ENCODE data around the gene ALOX5. TPM values are rescaled to one million over a fixed set of nuclear protein-coding genes. Genes with fewer than 3 reads are reported as not detected.

ALOX5 gene
- total RNA-seq, 1 donor from 2014 or later = 1.7 TPM

GRCh38 chr10:45429790-45430189, 55.8 kb downstream of the ALOX5 start:
- no peak for DNase-seq (ENCODE audit: low read depth)
- H3K4me3 ChIP-seq (ENCODE audit: low read depth, low read length) = no peak overlapping the region
- no peak for TF ChIP-seq CTCF (conservative IDR thresholded peaks at IDR 0.05; ENCODE audit: low read depth, low read length)

GRCh38 chr10:45432113-45432512, 58.1 kb downstream of the ALOX5 start:
- no peak for TF ChIP-seq CTCF (conservative IDR thresholded peaks at IDR 0.05; ENCODE audit: low read depth, low read length)
- no peak for DNase-seq (ENCODE audit: low read depth)
- no peak overlapping the region for H3K4me3 ChIP-seq (ENCODE audit: low read depth, low read length)

GRCh38 chr10:45432700-45433472, 58.9 kb downstream of the ALOX5 start:
- no peak for DNase-seq (ENCODE audit: low read depth)
- TF ChIP-seq CTCF (conservative IDR thresholded peaks at IDR 0.05; ENCODE audit: low read depth, low read length) = no peak
- H3K4me3 ChIP-seq (ENCODE audit: low read depth, low read length) = no peak overlapping the region

GRCh38 chr10:45433716-45434469, 59.9 kb downstream of the ALOX5 start:
- no peak for DNase-seq (ENCODE audit: low read depth)
- H3K4me3 ChIP-seq (ENCODE audit: low read depth, low read length) = no peak overlapping the region
- no peak for TF ChIP-seq CTCF (conservative IDR thresholded peaks at IDR 0.05; ENCODE audit: low read depth, low read length)

GRCh38 chr10:45437587-45438465, 63.8 kb downstream of the ALOX5 start:
- DNase-seq (ENCODE audit: low read depth) = no peak
- H3K4me3 ChIP-seq (ENCODE audit: low read depth, low read length) = no peak overlapping the region
- TF ChIP-seq CTCF (conservative IDR thresholded peaks at IDR 0.05; ENCODE audit: low read depth, low read length) = no peak

GRCh38 chr10:45438466-45439090, 64.6 kb downstream of the ALOX5 start:
- no peak for TF ChIP-seq CTCF (conservative IDR thresholded peaks at IDR 0.05; ENCODE audit: low read depth, low read length)
- DNase-seq (ENCODE audit: low read depth) = no peak
- H3K4me3 ChIP-seq (ENCODE audit: low read depth, low read length) = no peak overlapping the region

Measured in epithelial cell of proximal tubule (primary cell).